OCI-LY7 (cell line): ENCODE results near the gene RNF207. TPM values are rescaled to one million over a fixed set of nuclear protein-coding genes. Genes with fewer than 3 reads are reported as not detected.

ENCODE experiments used
- total RNA-seq, 2 experiments: library from RNA; depleted of rRNA in 1 of 2; stranded (reverse); fragments of >200 nt in 1 of 2; shearing (Covaris generic) in 1 of 2; gene quantifications; 2 replicates each; pipeline ENCODE4 v1.2.3, GENCODE V29; 2014 to 2022

The RNF207 gene
- total RNA-seq, 2 experiments from 2014 or later = not detected

Other genes starting within 250 kb of the RNF207 start
- 9.2 and 13.4 TPM in 2 replicates for gene NPHP4, start 213.7 kb upstream of the RNF207 start, total RNA-seq (2014; rRNA removed; shearing (Covaris generic))
- gene NPHP4, start 213.7 kb upstream of the RNF207 start, total RNA-seq (2022) = 23.0 and 24.2 TPM in 2 replicates
- 42.1 and 46.7 TPM in 2 replicates for gene KCNAB2, start 160.2 kb upstream of the RNF207 start, total RNA-seq (2014; rRNA removed; shearing (Covaris generic))
- gene KCNAB2, start 160.2 kb upstream of the RNF207 start, total RNA-seq (2022) = 120 and 133 TPM in 2 replicates
- gene CHD5, start 25.8 kb upstream of the RNF207 start, total RNA-seq (2014; rRNA removed; shearing (Covaris generic)) = 0.19 and 0.93 TPM in 2 replicates
- 0.38 and 0.55 TPM in 2 replicates for gene CHD5, start 25.8 kb upstream of the RNF207 start, total RNA-seq (2022)
- gene RPL22, start 6.5 kb upstream of the RNF207 start, total RNA-seq (2014; rRNA removed; shearing (Covaris generic)) = 249 and 330 TPM in 2 replicates
- gene RPL22, start 6.5 kb upstream of the RNF207 start, total RNA-seq (2022) = 589 and 605 TPM in 2 replicates
- 54.0 and 57.0 TPM in 2 replicates for gene ICMT, start 29.8 kb downstream of the RNF207 start, total RNA-seq (2014; rRNA removed; shearing (Covaris generic))
- 42.2 and 48.0 TPM in 2 replicates for gene ICMT, start 29.8 kb downstream of the RNF207 start, total RNA-seq (2022)
- gene HES3, start 38.1 kb downstream of the RNF207 start, total RNA-seq (2014; rRNA removed; shearing (Covaris generic)) = not detected in 2 replicates
- gene HES3, start 38.1 kb downstream of the RNF207 start, total RNA-seq (2022) = not detected in 2 replicates
- gene GPR153, start 55.0 kb downstream of the RNF207 start, total RNA-seq (2014; rRNA removed; shearing (Covaris generic)) = not detected in 2 replicates
- gene GPR153, start 55.0 kb downstream of the RNF207 start, total RNA-seq (2022) = not detected in 2 replicates
- gene ACOT7, start 187.6 kb downstream of the RNF207 start, total RNA-seq (2014; rRNA removed; shearing (Covaris generic)) = 16.8 and 23.4 TPM in 2 replicates
- gene ACOT7, start 187.6 kb downstream of the RNF207 start, total RNA-seq (2022) = 50.5 and 53.6 TPM in 2 replicates
- not detected in 2 replicates for gene HES2, start 213.8 kb downstream of the RNF207 start, total RNA-seq (2014; rRNA removed; shearing (Covaris generic))
- gene HES2, start 213.8 kb downstream of the RNF207 start, total RNA-seq (2022) = not detected in 2 replicates
- not detected in 2 replicates for gene ESPN, start 218.7 kb downstream of the RNF207 start, total RNA-seq (2014; rRNA removed; shearing (Covaris generic))
- gene ESPN, start 218.7 kb downstream of the RNF207 start, total RNA-seq (2022) = not detected in 2 replicates